GM18517 (cell line): ENCODE results near the gene PARVB.
"Not testable (repeated sequence)": the region's sequence is repeated elsewhere in the genome, so short reads cannot be mapped to it uniquely, and the experiment has no call there.

Experiments used
- ATAC-seq: cut with Tn5 transposase; IDR thresholded peaks from one replicate; pipeline ENCODE4 v1.9.1; 2021; ENCODE audit warnings: mild to moderate bottlenecking, moderate library complexity; ENCODE audit not compliant: unreplicated experiment

PARVB gene

DNA sequence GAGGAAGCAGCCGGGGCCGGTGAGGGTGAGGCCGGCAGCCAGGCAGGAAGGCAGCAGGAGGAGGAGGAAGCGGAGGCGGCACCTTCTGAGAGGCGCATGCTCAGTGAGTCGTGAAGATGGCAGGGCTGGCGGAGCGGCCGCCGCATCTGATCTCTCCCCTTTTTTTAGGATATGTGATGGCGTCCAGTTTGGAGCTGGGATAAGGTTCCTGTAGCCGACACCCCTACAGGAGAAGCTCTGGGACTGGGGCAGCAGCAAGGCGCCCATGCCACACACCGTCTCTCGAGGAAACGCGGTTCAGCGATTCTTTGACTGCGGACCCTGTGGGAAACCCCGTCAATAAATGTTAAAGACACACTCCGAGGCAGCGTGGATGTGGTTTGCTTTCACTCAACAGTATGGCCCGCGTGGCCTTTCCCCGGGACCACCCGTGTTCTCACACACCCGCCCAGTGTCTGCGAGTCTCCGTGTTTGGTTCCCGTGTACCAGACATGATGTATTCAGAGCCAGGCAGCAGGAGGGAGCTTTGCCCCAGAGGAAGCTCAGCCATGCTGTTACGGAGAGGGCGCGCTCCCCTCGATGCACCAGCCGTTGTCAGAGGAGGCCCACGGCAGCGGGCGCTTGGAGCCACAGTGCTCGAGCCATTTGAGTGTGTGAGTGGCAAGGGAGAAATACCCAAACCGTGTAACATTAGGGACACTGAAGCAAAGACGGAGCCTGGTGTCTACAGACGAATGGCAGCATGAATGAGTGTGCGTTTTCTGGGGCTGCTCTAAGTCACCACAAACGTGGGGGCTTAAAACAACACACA lies 27.7 kb upstream of the PARVB start:
- no peak for ATAC-seq

DNA sequence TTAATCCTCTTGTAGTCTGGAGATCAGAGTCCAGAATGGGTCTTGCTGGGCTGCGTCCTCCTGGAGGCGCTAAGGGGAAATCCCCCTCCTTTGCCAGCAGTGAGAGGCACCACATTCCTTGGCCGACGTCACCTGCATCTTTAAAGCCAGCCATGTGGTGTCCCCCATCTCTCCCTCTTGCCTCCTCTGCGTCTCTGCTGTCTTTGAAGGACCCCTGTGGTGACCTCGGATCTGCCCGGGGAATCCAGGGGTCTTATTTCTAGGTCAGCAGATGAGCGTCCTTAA lies 27.2 kb upstream of the PARVB start:
- ATAC-seq = no peak

DNA sequence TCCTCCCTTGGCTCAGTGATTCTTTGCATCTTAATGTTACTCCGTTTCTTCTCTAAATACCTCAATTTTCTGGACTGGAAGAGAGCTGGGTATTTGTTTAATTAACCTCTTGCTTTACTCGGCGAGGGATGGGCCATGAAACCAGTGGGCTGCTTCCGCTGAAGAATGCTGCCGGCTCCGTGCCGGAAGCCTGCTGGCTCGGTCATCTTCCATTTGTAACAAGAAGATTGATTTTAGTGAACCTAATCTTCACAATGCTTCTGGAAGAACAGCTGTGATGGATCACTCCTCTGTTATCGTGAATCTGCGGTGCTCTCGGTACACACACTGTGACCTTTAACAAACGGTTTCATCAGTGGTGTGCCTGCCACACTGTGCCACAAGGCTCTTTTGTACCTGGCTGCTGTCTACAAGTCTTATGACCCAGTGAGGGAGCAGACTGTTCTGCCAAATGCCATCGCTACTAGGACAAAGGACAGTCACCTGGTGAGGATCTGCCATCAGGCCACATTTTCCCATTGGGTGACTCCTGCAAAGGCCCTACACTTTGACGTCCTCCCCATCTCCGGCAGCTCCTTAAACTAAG lies 25.3 kb upstream of the PARVB start:
- no peak for ATAC-seq

DNA sequence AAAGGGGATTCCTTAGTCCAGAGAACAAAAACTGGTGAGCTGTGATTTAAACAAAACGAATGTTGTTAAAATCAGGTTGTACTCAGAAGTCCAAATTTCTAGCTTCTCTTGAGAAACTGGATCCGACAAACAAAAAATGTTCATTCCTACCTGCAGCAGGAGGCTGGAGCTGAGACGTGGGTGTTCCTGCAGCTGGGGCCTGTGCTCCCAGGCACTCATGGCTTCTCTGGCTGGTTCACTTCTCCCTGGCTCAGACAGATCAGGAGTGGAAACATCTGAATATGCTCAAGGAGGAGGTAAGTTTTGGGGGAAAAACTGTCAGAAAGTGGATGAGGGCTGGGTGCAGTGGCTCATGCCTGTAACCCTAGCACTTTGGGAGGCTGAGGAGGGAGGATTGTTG lies 24.7 kb upstream of the PARVB start:
- no peak for ATAC-seq

DNA sequence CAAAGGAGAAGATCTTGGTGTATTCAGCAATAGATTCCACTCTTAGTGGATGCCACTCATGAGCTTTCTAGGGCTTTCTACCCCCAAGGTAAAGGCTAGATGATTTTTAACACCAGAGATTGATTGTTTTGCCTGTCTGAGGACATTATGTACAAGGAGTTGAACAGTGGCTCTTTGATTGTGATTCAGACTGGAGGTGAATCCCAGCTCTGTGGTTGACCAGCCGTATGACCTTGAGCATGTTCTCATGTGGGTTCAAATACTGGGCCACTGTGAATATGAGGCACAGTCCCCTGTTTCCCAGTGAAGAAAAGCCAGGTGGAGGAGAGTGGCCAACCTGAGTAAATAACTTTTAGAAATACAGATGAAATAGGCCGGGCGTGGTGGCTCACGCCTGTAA lies 24.0 kb upstream of the PARVB start:
- no peak for ATAC-seq

DNA sequence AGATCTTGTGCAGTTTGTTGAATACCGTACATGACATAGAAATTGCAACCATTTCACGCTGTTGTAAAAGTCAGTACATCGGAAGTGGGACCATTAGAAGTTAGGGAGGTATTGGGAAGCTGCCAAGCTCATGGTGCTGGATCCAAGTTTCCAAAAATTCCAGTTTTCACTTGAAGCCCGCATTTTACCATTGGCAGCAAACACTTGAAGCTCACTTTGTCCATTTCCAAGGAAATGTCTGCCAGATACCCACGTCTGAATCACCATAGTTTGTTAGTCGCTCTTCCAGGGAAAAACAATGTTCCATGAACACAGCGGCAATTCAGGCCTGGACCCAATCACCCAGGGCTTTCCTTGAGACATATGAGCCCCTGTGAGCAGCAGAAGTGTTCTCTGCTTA lies 22.6 kb upstream of the PARVB start:
- no peak for ATAC-seq

DNA sequence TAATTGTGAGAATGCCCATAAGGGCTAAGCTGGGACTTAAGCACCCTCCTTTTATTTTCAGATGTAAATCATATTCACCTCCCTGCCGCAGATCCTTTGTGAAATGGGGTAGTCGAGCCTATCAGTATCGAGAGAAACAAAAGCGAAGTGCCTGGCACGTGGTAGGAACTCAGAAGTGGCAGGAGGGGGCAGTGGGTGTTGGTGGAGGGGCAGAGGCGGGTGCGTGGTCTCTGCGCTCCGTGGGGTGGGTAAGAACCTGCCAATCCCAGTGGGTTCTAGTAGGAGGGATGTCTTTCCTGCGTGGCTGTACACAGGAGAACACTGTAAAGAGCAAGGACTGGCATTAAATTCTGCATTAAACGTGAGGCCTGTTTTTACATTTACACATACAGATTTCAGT lies 21.8 kb upstream of the PARVB start:
- ATAC-seq = no peak

DNA sequence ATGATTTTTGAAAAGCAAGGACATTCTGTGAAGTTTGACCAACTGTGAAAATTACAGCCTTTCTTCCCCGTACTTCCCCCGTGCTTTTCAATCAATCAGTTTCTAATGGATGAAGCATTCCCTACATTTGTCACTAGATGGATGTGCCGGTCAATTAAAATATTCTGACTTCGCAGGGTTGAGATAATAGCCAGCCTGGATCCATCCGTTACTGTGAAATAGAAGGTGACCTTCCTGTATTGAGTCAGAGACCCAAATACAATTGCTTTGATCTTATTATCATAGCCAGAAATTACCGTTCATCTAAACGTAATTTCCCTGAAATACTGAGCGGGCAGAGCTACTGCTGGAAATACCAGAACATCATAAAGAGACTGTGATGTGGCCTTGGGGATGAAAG lies 21.1 kb upstream of the PARVB start:
- no peak for ATAC-seq

DNA sequence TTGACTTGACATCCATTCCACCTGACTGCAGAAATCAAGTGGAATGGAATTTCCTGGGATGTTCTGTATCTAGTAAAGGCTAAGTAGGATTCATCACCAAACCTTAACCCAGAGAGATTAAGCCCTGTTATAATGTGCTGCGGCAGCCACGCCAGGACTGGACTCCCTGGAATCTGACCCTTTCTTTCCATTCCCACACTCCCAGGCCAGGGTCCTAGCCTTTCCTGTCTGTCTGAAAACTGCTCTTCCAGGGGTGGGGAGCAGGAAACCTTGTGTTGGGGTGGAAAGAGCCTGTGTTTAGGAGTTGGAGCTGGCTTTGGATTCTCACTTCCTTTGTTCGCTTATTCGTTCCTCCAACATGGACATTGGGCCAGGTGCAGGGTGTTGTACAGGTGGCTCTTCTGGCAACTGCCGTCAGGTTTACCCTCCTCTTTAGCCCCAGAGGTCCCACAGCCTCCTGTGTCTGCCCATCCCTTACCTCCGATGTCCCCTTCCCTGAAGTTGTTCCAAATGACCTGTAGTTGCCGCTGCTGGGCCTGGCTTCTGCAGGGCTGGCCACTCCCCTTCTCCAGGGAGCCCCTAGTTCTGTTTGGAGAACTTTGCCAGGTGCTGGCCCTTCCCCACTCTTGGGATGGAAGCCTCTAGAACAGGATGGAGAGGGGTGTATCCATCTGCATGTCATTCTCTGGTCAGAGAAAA lies 20.5 kb upstream of the PARVB start:
- ATAC-seq = no peak

DNA sequence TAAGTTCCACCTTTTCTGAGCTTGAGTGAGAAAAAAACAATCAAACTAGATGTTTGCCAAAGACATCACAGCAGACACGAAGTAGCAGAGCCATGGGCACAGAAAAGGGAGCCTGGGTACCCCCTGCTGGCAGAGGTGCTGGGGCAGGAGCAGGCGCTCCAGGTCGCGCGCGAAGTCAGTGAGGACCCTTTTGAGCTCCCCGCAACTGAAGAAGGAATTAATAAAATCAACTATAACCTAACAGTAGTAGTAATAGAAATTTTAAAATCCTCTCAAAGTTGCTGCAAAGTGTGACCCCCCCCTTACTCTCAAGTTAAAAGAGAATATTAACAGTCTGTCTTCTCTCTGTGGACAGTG lies 20.0 kb upstream of the PARVB start:
- no peak for ATAC-seq

DNA sequence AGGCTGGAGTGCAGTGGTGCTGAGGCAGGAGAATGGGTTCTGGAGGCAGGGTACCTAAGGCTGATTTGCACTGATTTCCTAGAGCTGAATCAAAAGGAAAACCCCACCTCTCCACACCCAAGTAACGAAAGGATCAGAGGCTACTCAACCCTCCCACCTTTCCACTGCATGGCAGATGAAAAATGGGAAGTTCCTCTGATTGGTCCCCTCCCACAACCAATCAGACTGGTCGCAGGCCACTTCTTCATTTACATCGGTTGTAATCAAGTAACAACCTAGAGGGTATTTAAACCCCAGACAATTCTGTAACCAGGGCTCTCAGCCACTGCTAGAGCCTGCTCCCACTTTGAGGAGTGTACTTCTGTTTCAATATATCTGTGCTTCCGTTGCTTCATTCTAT lies 18.6 kb upstream of the PARVB start:
- no peak for ATAC-seq

DNA sequence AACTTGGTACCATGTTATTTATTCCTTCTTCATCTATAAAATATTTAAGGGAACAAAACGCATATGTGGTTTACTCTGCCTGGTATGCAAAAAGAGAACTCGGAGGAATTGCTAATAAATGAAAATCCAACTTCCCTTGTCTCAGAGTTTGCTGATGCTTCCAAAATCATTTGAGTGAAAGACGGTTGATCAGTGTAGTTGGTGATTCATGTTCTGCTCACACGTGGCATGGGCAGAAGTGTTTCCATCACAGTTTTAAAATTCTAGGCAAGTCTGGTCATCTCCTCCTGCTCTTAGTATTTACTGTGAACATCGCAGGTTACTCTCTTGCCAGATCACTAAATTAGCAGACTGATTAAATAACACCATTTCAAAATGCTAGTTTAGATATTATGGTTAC lies 11.9 kb upstream of the PARVB start:
- no peak for ATAC-seq

DNA sequence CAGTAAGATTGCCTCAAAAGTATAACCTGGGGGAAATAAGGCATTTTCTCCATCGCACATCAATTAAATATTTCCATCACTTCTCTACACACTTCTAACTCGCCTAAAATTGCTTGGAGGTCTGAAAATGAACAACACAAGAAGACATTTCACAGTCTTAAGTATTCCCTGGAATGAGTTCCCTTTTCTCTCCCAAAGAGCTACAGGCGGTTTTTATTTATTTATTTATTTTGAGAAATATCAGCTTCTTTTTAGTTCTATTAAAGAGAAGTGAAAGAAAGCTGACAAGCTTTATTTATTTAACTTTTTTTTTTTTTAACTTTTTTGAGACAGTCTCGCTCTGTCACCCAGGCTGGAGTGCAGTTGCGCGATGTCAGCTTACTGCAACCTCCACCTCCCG lies 11.5 kb upstream of the PARVB start:
- ATAC-seq = no peak

DNA sequence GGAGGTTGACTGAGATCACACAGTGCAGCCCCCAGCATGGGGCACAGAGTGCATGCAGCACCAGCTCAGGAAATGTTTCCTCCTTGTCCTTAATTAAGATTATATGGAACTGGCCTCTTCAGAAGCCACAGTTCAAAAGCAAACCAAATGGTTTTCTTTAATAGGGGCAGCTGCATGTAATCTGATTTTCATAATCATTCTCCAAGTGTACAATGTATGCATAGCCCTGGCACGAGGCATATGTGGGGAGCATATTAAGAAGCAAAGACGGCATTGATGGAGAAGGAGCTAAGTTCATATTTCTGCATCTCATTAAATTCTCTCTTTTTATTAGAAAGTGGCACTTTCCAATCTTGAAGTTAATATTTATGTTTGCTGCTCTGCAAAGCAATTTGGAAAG lies 9.9 kb upstream of the PARVB start:
- ATAC-seq = no peak

DNA sequence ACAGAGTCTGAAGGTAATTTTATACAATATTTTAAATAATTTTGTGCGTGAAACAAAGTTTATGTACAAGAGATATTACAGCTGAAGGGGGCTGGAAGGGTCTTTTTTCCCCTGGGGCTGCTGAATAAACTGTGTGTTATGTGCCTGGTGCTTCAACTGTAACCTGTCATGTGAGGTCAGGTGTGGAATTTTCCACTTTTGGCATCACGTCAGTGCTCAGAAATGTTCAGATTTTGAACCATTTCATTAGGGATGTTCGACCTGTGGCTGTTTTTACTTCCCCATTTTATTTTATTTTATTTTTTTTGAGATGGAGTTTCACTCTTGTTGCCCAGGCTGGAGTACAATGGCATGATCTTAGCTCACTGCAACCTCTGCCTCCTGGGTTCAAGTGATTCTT lies 7.5 kb upstream of the PARVB start:
- ATAC-seq = not testable (repeated sequence)

DNA sequence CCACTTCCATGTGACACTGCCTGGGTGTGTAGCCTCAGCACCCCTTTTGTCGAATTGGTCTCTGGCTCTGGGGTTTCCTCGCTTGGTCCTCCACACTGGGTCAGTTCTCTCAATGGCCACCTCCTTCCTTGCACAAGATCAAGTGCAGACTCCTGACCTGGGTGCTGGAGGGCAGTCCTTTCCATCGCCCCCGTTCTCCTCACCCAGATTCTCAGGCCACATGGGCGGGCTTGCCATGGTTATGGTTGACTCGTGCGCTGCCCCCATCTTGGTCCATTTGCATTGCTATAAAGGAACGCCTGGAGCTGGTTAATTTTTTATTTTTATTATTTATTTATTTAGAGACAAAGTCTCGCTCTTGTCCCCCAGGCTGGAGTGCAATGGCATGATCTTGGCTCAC lies 5.5 kb upstream of the PARVB start:
- ATAC-seq = no peak

DNA sequence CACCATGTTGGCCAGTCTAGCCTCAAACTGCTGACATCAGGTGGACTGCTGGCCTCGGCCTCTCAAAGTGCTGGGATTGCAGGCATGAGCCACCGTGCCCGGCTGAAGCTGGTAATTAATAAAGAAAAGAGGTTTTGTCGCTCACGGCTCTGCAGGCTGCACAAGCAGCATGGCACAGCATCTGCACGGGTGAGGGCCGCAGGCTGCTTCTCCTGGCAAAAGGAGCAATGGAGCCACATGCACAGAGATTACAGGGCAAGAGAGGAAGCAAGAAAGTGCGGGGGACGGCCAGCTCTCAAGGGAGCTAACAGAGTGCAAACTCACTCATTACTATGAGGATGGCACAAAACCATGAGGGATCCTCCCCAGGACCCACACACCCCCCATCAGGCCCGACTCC lies 4.7 kb upstream of the PARVB start:
- ATAC-seq = no peak

DNA sequence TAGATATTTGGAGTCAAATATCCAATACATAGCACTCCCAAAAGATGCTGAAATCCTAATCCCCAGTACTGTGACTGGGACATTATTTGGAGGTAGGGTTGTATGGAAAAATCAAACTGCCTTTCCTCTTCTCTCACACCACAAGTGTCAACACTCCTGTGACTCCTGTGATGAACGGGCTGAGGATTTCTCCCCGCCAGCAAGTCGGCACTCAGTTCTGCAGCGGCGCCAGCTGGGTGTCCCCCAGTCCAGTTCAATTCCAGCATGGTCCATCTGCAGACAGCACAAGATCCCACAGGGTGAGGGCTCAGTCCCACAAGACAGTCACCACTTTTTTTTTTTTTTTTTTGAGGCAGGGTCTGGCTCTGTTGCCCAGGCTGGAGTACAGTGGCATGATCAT lies 4.3 kb upstream of the PARVB start:
- ATAC-seq = no peak

DNA sequence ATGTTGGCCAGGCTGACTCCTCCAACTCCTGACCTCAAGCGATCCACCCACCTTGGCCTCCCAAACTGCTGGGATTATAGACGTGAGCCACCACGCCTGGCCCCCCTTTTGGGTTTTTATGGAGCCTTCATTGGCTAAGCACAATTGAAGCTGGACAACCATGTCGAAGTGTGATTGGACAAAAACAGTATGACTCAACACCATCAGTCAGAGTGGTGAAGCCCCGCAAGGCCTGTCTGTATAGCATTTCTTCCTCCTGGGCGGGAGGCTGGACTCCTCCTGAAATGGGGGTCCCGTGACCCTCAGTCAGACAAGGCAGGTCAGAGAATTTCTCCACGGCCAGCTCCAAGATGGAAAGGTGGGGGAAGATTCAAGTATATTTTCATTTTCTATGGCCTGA lies 3.1 kb upstream of the PARVB start:
- ATAC-seq = no peak

DNA sequence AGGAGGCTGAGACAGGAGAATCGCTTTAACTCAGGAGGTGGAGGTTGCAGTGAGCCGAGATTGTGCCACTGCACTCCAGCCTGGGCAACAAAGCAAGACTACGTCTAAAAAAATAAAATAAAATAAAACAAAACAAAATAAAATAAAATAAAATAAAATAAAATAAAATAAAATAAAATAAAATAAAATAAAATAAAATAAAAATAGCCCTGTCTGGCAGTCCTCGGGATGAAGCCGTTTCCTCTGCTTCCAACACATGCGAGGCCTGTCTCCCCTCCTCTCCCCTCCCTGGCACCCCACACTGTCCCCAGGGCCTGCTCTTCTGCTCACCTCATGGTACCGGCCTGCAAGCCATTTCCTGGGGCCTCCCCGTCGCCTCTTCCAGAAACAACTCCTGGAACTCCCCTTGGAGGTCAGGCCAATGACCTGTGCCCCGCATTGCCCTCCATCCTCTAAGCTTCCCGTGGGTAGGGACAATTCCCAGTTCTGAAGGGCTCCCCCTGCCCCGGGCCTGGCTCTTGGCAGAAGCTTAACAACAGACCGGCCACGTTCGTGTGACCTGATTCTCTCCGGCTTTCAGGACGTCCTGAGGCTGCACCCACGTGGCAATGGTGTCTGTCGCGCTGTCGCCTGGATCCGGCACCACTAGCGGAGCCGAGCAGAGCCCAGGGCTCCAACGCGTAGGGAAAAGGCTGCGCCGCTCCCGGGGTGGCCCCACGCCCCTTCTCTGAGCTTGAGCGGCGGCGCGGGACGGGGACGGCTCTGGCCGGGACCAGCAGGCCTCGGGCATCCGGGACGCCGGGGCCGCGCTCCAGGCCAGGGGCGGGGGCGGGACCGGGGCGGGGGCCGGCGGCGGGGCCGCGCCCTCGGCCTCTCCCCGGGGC lies 456 bp upstream of the PARVB start:
- no peak for ATAC-seq

DNA sequence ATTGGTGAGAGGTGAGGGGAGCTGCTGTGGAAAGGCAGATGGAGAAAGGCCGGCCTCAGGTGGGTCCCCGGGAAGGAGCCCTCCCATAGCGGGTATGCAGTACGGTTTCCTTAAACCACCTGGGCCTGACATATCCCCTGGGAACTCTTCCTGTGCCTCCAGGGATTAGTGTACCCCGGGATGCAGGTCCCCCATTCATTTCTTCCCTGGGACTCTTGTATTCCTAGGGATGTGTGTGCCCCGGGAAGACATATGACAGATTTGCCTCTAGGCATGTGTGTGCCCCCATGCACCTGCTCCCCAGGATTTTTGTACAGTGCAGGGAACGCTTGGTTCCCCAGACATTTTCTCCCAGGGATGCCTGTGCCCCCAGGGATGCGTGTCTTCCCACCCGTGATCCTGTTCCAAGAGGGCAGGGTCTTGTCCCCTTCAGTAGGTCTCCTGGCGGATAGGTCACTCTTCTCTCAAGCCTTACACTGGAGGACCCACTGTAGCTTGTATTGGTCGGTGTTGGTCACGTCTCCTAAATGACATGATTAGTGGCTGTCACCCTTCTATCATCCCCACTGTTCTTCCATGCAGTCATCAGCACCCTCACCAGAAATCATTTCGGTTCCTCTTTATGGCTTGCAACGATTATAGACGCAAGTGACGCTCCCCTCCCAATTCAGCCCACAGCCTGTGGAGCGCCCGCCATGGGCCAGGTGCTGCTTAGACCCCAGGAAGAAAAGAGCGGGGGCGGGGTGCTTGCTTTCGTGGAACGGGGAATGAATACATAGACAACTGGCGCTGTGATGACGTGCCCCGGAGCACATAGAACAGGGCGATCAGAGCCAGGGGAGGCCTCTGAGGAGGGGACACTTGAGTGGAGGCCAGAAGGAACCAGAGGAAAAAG lies 1.3 kb downstream of the PARVB start:
- ATAC-seq = peak; percentile 59
